SU-DHL-6 (cell line): Measurements from ENCODE around the gene SRP68.

Experiments
- EZH2phosphoT487 ChIP-seq: fragments of 200-600 bp; sonication (generic), shearing (Covaris generic); conservative IDR thresholded peaks from 2 replicates; pipeline ENCODE4 v1.6.1; 2018; ENCODE audit warnings: mild to moderate bottlenecking, antibody characterized with exemption, low read length, moderate library complexity, mixed read lengths
- TF ChIP-seq, protein P1 (sequence below): fragments of 200-600 bp; sonication (generic); IDR thresholded peaks from one replicate; pipeline ENCODE4 v1.5.1; 2017; ENCODE audit warnings: antibody characterized with exemption, mild to moderate bottlenecking, low read length, moderate library complexity; ENCODE audit not compliant: insufficient read depth, poor library complexity, severe bottlenecking

DNA sequence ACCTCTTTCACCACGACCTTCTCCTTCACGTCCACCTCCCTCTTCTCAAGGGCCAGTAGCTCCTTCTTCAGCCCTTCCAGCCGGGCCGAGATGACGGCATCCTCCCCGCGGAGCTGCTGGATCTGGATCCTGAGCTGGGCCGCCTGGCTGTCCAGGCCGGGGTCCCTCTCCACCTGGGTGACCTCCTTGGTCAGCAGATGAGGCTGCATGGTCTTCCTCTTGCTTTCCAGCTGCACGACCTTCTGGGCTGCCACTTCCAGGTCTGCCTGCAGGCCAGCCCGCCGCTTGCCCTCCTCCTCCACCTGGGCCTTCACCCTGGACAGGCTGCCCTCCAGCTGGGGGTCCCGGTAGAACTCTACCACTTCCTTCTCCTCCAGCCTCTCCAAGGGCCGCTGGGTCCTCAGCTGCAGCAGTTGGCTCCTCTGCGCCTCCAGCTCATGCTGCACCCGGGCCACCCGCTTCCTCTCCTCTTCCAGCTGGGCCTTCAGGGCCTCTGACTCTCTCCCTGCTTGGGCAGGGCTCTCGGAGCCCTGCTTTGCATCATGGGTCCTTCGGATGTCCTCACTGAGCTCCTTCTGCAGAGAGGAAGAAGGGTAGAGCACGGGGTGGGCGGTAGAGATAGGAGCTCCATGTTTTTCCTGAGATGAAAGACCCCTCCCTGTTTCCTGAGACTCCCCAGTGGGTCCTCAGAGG lies 62.2 kb downstream of the SRP68 start:
- TF ChIP-seq, protein P1, sequence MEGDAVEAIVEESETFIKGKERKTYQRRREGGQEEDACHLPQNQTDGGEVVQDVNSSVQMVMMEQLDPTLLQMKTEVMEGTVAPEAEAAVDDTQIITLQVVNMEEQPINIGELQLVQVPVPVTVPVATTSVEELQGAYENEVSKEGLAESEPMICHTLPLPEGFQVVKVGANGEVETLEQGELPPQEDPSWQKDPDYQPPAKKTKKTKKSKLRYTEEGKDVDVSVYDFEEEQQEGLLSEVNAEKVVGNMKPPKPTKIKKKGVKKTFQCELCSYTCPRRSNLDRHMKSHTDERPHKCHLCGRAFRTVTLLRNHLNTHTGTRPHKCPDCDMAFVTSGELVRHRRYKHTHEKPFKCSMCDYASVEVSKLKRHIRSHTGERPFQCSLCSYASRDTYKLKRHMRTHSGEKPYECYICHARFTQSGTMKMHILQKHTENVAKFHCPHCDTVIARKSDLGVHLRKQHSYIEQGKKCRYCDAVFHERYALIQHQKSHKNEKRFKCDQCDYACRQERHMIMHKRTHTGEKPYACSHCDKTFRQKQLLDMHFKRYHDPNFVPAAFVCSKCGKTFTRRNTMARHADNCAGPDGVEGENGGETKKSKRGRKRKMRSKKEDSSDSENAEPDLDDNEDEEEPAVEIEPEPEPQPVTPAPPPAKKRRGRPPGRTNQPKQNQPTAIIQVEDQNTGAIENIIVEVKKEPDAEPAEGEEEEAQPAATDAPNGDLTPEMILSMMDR: no peak
- TF ChIP-seq EZH2phosphoT487: no peak
